ENCODE data around the gene RRM1.
"Not testable (repeated sequence)": the region's sequence is repeated elsewhere in the genome, so short reads cannot be mapped to it uniquely, and the experiment has no call there.

Gene RRM1

GRCh38 chr11:4094348-4095291 lies at the start of gene RRM1:
RRM1 (plus strand) TSS chr11:4094799; CDS start chr11:4095013, 214 bp downstream.
- peak; percentile 92 for DNase-seq

GRCh38 chr11:4044976-4045646 lies 49.5 kb upstream of the RRM1 start:
- DNase-seq = no peak

DNA sequence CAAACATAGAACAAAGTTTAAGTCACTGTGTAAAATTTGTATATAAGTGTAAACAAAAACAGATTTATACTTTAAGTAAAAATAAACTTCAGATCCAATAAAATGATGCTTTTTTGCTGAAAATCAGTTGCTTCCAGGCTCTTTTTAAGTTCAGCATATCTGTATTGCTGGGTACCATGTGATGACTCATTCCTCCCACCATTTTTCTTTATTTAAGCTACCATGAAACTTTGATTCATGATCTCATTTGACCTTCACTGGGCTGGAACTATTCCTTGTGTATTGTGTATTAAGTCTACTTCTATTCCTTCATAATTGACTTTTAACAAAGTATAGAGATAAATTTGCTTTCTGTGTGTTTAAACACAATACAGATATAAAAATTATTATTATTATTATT lies 46.3 kb upstream of the RRM1 start:
- no peak for DNase-seq

- no peak for DNase-seq
Observed at GRCh38 chr11:4049006-4049405, 45.6 kb upstream of the RRM1 start.

GRCh38 chr11:4050138-4050537 lies 44.5 kb upstream of the RRM1 start:
- DNase-seq = no peak

DNA sequence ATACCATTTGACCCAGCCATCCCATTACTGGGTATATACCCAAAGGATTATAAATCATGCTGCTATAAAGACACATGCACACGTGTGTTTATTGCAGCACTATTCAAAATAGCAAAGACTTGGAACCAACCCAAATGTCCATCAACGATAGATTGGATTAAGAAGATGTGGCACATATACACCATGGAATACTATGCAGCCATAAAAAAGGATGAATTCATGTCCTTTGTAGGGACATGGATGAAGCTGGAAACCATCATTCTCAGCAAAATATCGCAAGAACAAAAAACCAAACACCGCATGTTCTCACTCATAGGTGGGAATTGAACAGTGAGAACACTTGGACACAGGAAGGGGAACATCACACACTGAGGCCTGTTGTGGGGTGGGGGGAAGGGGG lies 41.4 kb upstream of the RRM1 start:
- not testable (repeated sequence) for DNase-seq

DNA sequence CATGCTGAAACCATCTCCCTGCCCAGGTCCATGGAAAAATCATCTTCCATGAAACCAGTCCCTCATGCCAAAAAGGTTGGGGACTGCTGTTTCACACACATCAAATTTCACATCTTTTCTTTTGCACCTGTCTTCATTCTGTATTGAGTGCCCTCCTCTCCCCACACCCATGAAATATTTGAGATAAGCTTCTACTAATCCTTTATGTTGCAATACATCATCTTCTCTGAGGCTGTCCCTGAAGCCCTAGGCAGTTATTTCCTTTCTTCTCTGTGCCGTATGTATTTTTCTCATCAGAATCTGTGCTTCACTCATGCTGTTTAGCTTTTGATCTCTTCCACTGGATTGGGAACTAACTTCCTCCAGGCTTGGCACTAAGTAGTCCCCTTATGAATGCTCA lies 40.0 kb upstream of the RRM1 start:
- no peak for DNase-seq

- no peak for DNase-seq
Observed at GRCh38 chr11:4059424-4059823, 35.2 kb upstream of the RRM1 start.

DNA sequence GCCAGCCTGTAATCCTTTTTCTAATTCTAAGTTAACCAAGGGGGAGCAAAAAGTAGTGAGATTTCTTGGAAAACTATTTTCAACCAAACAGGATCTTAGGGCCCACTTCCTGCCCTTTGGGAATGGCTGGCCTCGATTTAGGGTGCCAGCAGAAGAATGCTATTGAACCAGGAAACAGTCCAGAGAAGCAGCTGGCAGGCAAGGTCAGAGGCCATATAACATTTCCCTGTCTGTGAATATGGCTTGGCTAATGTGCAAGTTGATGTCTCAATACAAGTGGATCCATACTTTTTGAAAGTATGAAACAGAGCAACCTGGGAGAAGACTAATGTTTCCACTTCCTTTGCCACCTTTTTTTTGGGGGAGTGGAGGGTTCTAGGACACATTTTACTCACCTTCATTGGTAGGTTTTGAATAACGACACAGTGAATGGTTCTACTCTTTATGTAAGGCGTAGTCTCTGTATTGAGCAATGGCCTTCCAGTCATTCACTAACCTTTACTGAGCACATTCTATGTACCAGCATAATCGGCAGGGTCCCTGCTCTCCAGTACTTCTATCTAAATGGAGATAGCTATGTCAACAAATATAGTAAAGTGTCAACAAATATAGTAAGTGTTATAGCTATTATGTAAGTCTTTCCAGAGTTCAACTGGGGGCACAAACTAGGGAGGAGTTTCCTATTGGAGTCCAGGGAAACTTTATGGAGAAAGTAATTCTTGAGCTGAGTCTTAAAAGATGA lies 34.2 kb upstream of the RRM1 start:
- no peak for DNase-seq

- DNase-seq = no peak
Observed at GRCh38 chr11:4061700-4062099, 32.9 kb upstream of the RRM1 start.

GRCh38 chr11:4063348-4063747 lies 31.3 kb upstream of the RRM1 start:
- no peak for DNase-seq

GRCh38 chr11:4064278-4064955 lies 30.2 kb upstream of the RRM1 start:
- DNase-seq = no peak

DNA sequence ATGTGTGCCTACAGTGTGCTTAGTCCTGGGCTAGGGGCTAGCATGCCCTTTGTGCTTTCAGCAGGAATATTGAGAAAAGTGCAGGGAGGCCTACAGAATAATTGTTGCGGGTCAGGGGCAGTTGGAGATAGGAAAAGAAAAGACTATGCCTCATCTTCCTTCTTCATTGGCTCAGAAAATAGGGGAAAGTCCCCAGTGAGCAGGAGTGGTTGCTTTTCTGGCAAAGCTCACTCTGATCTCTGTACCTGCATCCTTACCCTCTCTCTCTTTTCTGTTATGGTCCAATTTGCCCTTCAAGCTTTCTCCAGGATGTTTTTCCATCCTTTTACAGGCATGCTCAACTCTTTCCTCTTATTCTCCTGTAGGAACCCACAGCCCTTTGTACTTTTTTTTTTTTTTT lies 29.5 kb upstream of the RRM1 start:
- DNase-seq = no peak

DNA sequence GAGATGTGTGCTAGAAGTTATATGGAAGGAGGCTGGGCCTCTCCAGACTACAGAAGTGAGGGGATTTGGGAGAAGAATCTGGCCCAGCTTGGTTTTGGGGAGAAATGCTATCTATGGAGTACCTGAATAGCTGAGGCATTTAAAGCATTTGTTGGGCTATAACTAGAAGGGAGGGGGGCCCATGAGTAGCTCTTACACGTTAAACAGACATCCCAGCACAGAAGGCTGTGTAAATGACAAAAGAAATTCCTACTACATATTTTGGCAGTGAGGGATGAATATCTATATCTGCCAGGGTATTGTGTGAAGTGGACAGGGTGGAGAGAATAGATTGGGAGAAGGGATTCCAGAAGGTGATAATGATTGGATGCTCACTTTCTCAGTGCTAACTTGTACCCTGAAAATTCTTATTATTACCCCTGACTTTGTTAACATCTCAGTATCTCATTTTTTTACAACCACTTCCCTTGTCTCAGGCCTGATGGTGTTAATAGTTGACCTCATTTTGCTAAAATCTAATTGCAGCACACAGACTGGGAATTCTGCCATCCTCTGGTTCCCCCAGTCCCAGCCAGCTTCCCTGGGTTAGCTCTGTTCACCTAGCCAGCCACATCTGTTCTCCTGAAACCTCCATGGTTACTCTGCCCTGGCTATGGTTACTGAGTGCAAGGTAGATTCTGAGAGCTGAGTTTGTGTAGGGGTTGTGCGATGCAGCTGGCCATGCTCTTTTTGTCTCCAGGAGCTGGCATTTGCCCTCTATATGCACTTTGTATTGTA lies 28.8 kb upstream of the RRM1 start:
- no peak for DNase-seq

DNA sequence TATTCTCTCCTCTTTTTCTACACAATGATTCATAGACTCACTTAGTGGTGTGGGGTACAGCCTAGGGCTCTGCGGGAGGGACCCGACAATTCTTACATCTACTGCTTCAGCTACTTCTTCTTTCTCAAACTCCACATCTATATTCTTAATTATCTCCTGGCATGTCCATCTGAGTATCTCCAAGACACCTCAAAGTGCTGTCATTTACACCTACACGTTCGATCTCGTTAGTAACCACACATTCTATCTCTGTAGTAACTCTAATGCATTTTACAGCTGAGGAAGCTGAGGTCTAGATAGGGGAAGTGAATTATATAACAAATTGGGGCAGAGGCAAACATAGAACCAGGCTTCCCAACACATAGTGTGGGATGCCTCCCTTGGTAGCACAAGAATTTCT lies 27.7 kb upstream of the RRM1 start:
- DNase-seq = no peak

DNA sequence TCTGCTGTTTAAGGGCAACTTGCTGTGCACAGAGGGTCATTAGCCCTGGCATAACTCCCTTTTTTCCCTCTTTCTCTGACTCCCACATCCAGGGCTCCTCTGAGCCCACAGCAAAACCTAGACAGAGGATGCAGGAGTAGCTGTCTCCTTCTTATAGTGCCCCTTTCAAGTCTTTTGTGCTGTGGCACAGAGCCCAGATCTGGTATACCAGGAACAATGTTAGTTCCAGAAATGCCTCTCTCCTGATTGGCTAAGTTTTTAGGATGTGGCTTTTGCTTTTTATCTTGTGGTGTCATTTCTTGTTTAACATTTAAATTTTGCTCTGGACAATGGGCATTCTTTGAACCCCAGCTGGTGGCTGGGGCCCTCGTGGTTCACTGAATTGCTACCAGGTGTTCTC lies 25.6 kb upstream of the RRM1 start:
- DNase-seq = no peak

DNA sequence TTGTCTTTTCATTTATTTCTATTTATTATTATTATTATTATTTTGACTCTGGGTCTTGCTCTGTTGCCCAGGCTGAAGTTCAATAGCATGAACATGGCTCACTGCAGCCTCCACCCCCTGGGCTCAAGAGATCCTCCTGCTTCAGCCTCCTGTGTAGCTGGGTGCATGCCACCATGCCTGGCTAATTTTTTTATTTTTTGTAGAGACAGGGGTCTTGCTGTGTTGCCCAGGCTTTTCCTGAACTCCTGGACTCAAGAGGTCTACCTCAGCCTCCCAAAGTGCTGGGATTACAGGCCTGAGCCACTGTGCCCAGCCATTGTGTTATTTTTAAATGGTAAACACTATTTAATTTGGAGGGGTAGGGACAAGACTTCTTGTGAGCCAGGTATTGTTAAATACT lies 23.3 kb upstream of the RRM1 start:
- DNase-seq = no peak

- DNase-seq = no peak
Observed at GRCh38 chr11:4071914-4072313, 22.7 kb upstream of the RRM1 start.

- peak; percentile 50 for DNase-seq
Observed at GRCh38 chr11:4072668-4073285, 21.8 kb upstream of the RRM1 start.

- no peak for DNase-seq
Observed at GRCh38 chr11:4074266-4074665, 20.3 kb upstream of the RRM1 start.

- DNase-seq = no peak
Observed at GRCh38 chr11:4076774-4077173, 17.8 kb upstream of the RRM1 start.

GRCh38 chr11:4083198-4083597 lies 11.4 kb upstream of the RRM1 start:
- DNase-seq = no peak

All from NCI-H187 treated with DMSO at 0.1 percent for 48 hours (cell line).